HepG2 (cell line): ENCODE measurements around the gene PIP5K1A. TPM values are rescaled to one million over a fixed set of nuclear protein-coding genes. Genes with fewer than 3 reads are reported as not detected.
A peak's percentile ranks its signal among the peaks of the same experiment; 100 is the strongest.

Experiments used
- CBFB ChIP-seq: sonication (generic); formaldehyde crosslinking; IDR thresholded peaks from 2 replicates; pipeline ENCODE4 v1.4.0; 2020; ENCODE audit warnings: missing genetic modification reagents
- GMEB1 ChIP-seq: sonication (generic); formaldehyde crosslinking; IDR thresholded peaks from 2 replicates; pipeline ENCODE4 v1.5.1; 2020; ENCODE audit warnings: missing genetic modification reagents, mild to moderate bottlenecking, borderline replicate concordance
- GTF3A ChIP-seq: sonication (generic); formaldehyde crosslinking; conservative IDR thresholded peaks from 2 replicates; pipeline ENCODE4 v1.4.0; 2020; ENCODE audit warnings: mild to moderate bottlenecking, missing genetic modification reagents
- HNRNPL ChIP-seq: fragments of 200-400 bp; formaldehyde crosslinking; IDR thresholded peaks from 2 replicates; pipeline ENCODE4 v1.6.1; 2017; ENCODE audit warnings: mild to moderate bottlenecking, low read depth, low read length
- MEF2D ChIP-seq: sonication (generic); formaldehyde crosslinking; IDR thresholded peaks from 2 replicates; pipeline ENCODE4 v1.5.1; 2020; ENCODE audit warnings: mild to moderate bottlenecking, missing genetic modification reagents
- NCOA5 ChIP-seq: sonication (generic); formaldehyde crosslinking; IDR thresholded peaks from 2 replicates; pipeline ENCODE4 v1.4.0; 2020; ENCODE audit warnings: missing genetic modification reagents
- PRDM10 ChIP-seq: sonication (generic); formaldehyde crosslinking; IDR thresholded peaks from 2 replicates; pipeline ENCODE4 v1.4.0; 2020; ENCODE audit warnings: low read depth, missing genetic modification reagents
- SETDB1 ChIP-seq: sonication (generic); formaldehyde crosslinking; IDR thresholded peaks from 2 replicates; pipeline ENCODE4 v1.5.1; 2020; ENCODE audit warnings: missing genetic modification reagents, mild to moderate bottlenecking, borderline replicate concordance
- SMC3 ChIP-seq: IDR thresholded peaks from 2 replicates; pipeline ENCODE4 v1.6.1; 2011; ENCODE audit warnings: low read length, improper control_type of control experiment
- SP140L ChIP-seq: sonication (generic); formaldehyde crosslinking; IDR thresholded peaks from 2 replicates; pipeline ENCODE4 v1.4.0; 2020; ENCODE audit warnings: missing genetic modification reagents, borderline replicate concordance
- SRSF4 ChIP-seq: fragments of 200-400 bp; formaldehyde crosslinking; IDR thresholded peaks from one replicate; pipeline ENCODE4 v1.6.1; 2018; ENCODE audit warnings: mild to moderate bottlenecking, low read depth, low read length, moderate library complexity; ENCODE audit not compliant: poor library complexity, severe bottlenecking
- SSRP1 ChIP-seq: IDR thresholded peaks from 2 replicates; pipeline ENCODE4 v1.6.1; 2016; ENCODE audit warnings: control low read depth
- TFAP4 ChIP-seq: sonication (generic); IDR thresholded peaks from 2 replicates; pipeline ENCODE4 v1.6.1; 2016; ENCODE audit warnings: low read depth, borderline replicate concordance
- TIGD3 ChIP-seq: sonication (generic); formaldehyde crosslinking; IDR thresholded peaks from 2 replicates; pipeline ENCODE4 v1.5.1; 2020; ENCODE audit warnings: mild to moderate bottlenecking, missing genetic modification reagents, borderline replicate concordance
- ZMYM2 ChIP-seq: sonication (generic); formaldehyde crosslinking; IDR thresholded peaks from 2 replicates; pipeline ENCODE4 v1.8.0; 2022; ENCODE audit warnings: mild to moderate bottlenecking, missing genetic modification reagents
- ZMYM4 ChIP-seq: sonication (generic); formaldehyde crosslinking; IDR thresholded peaks from 2 replicates; pipeline ENCODE4 v1.8.1; 2023; ENCODE audit warnings: mild to moderate bottlenecking, missing genetic modification reagents
- ZNF691 ChIP-seq: sonication (generic); formaldehyde crosslinking; IDR thresholded peaks from 2 replicates; pipeline ENCODE4 v1.4.0; 2020; ENCODE audit warnings: missing genetic modification reagents, low read depth, mild to moderate bottlenecking, borderline replicate concordance
- ZNF775 ChIP-seq: sonication (generic); formaldehyde crosslinking; IDR thresholded peaks from 2 replicates; pipeline ENCODE4 v1.4.0; 2020; ENCODE audit warnings: missing genetic modification reagents, mild to moderate bottlenecking, moderate library complexity, borderline replicate concordance
- polyA plus RNA-seq, 8 experiments: library from polyadenylated mRNA; depleted of rRNA in 3 of 8; stranded (reverse) in 7 of 8; unstranded in 1 of 8; fragments of >200 nt; fragmentation: Illumina TruSeq in 4 of 8; extraction: Trizol in 4 of 8; gene quantifications; 2 replicates each; pipeline versions ENCODE4 v1.2.1 to v1.2.3, GENCODE V29; 2011 to 2016; ENCODE audit warnings: low read depth in 4 of 8, missing spikeins in 1 of 8, mixed read lengths in 1 of 8; ENCODE audit not compliant: insufficient read depth in 1 of 8
- total RNA-seq, 5 experiments: library from RNA; depleted of rRNA; stranded (reverse); fragments of >200 nt; fragmentation: Illumina TruSeq; extraction: Trizol; gene quantifications; 2 replicates each; pipeline ENCODE4 v1.2.3, GENCODE V29; 2016; ENCODE audit warnings: low read depth in 1 of 5

PIP5K1A gene
- total and polyA plus RNA-seq, 2 of the 13 experiments (the other 11 are each of a cell fraction or from before 2014, with no cell fraction given), result 45.3 to 65.1 TPM

GRCh38 chr1:151198254-151199127, at the start of gene PIP5K1A (continued):
- TF ChIP-seq SRSF4, result no peak
- TF ChIP-seq NCOA5 (CRISPR knock-in tag), result no peak
- no peak for TF ChIP-seq CBFB
- 0 out of 2 replicates have a peak, but pooled peaks have one; percentile 20 for TF ChIP-seq GTF3A (CRISPR knock-in tag)
- TF ChIP-seq MEF2D, result 0 out of 2 replicates have a peak, but pooled peaks have one; percentile 33
- 0 out of 2 replicates have a peak, but pooled peaks have one; percentile 20 for TF ChIP-seq SP140L (CRISPR knock-in tag)
- no peak for TF ChIP-seq SMC3
- no peak for TF ChIP-seq PRDM10 (CRISPR knock-in tag)
- TF ChIP-seq SETDB1 (CRISPR knock-in tag), result no peak
- no peak for TF ChIP-seq TIGD3 (CRISPR knock-in tag)
- no peak; the same call in 1 of the 2 replicates for TF ChIP-seq GMEB1
- 0 out of 2 replicates have a peak, but pooled peaks have one; percentile 51 for TF ChIP-seq ZMYM2 (CRISPR knock-in tag)
- peak; percentile 71; the same call in 1 of the 2 replicates for TF ChIP-seq ZNF691 (CRISPR knock-in tag)
- no peak for TF ChIP-seq ZNF775 (CRISPR knock-in tag)
- TF ChIP-seq HNRNPL, result peak; percentile 9; the same call in 1 of the 2 replicates
- peak; percentile 17; the same call in 1 of the 2 replicates for TF ChIP-seq TFAP4
- peak; percentile 85 for TF ChIP-seq ZMYM4 (CRISPR knock-in tag)
- TF ChIP-seq SSRP1 (CRISPR knock-in tag), result no peak; the same call in 1 of the 2 replicates
